ENCODE data around the gene C8B. TPM values are rescaled to one million over a fixed set of nuclear protein-coding genes. Genes with fewer than 3 reads are reported as not detected.

Gene C8B
- total and polyA plus RNA-seq, 2 donors (not counting 1 experiment from before 2014, with no cell fraction given) = not detected

- Mint-ChIP-seq H3K27me3 (peaks cover 8% of the 10 kb centered on the region), H3K4me1 (no peaks in the 10 kb centered on the region), H3K9me3 (ENCODE audit: insufficient read depth) (no peaks in the 10 kb centered on the region), H3K4me3 (no peak overlapping the region), H3K27ac (no peak overlapping the region)
- Histone ChIP-seq H3K4me3 (ENCODE audit: control extremely low read depth in 1 of 5, extremely low read depth in 1 of 5, insufficient read depth in 1 of 5, low read depth in 2 of 5, low read length in 4 of 5) (no peak overlapping the region), H3K27ac (ENCODE audit: low read length in 2 of 2) (no peak overlapping the region), H3K27me3 (replicated peaks in 1 of 4; ENCODE audit: control extremely low read depth in 1 of 4, control insufficient read depth in 3 of 4, insufficient read depth in 4 of 4, low read length in 3 of 4) (no peaks in the 10 kb centered on the region), H3K79me2 (ENCODE audit: control insufficient read depth, insufficient read depth, low read length) (no peaks in the 10 kb centered on the region), H2AFZ (ENCODE audit: insufficient read depth, low read depth, low read length, poor library complexity, severe bottlenecking) (no peak overlapping the region), H3K4me2 (replicated peaks; ENCODE audit: low read depth, low read length, poor library complexity, severe bottlenecking) (no peak overlapping the region), H3K4me1 (ENCODE audit: control insufficient read depth in 2 of 2, insufficient read depth in 2 of 2, low read length in 2 of 2) (no peaks in the 10 kb centered on the region), H4K20me1 (ENCODE audit: control insufficient read depth, insufficient read depth, low read length, poor library complexity, severe bottlenecking) (no peaks in the 10 kb centered on the region), H3K9me3 (ENCODE audit: control extremely low read depth in 1 of 3, control insufficient read depth in 2 of 3, insufficient read depth in 1 of 3, low read length in 2 of 3) (no peaks in the 10 kb centered on the region), H3K36me3 (replicated peaks in 1 of 2; ENCODE audit: control extremely low read depth in 1 of 2, control insufficient read depth in 1 of 2, extremely low read depth in 1 of 2, insufficient read depth in 2 of 2, low read length in 1 of 2) (no peaks in the 10 kb centered on the region), H3K9ac (ENCODE audit: low read length) (no peak overlapping the region)
- ChIA-PET POLR2A (no interaction called here), CTCF (no interaction called here)
- no peak for TF ChIP-seq CTCF (IDR thresholded peaks at IDR 0.05)
- 65% methylated on average over 2 of the region's 2 CpGs for WGBS (ENCODE audit: insufficient coverage)
- intact Hi-C loops (cut with micrococcal nuclease) = no loop called here
- ATAC-seq (ENCODE audit: low read depth) (no peak), DNase-seq (no peak)
These were observed 47.7 kb upstream of the C8B start for GRCh38 chr1:57013522-57013921.

- no peak overlapping the region for H3K4me3 ChIP-seq (ENCODE audit: control extremely low read depth in 1 of 5, extremely low read depth in 1 of 5, insufficient read depth in 1 of 5, low read depth in 2 of 5, low read length in 4 of 5)
- H3K4me2 ChIP-seq (replicated peaks; ENCODE audit: low read depth, low read length, poor library complexity, severe bottlenecking) = no peak overlapping the region
- H3K27ac Mint-ChIP-seq = no peak overlapping the region
- H3K4me1 ChIP-seq (ENCODE audit: control insufficient read depth in 2 of 2, insufficient read depth in 2 of 2, low read length in 2 of 2) = no peaks in the 10 kb centered on the region
- TF ChIP-seq CTCF (IDR thresholded peaks at IDR 0.05) (no peak), EZH2 (IDR thresholded peaks at IDR 0.05; ENCODE audit: borderline replicate concordance, insufficient read depth, low read depth, low read length, poor library complexity, severe bottlenecking) (no peak)
- no peak overlapping the region for H3K9ac ChIP-seq (ENCODE audit: low read length)
- no peak overlapping the region for H2AFZ ChIP-seq (ENCODE audit: insufficient read depth, low read depth, low read length, poor library complexity, severe bottlenecking)
- POLR2A ChIA-PET = no interaction called here
- H3K27ac ChIP-seq (ENCODE audit: low read length in 2 of 2) = no peak overlapping the region
- CTCF ChIA-PET = no interaction called here
- no peaks in the 10 kb centered on the region for H3K9me3 Mint-ChIP-seq (ENCODE audit: insufficient read depth)
- H3K9me3 ChIP-seq (ENCODE audit: control extremely low read depth in 1 of 3, control insufficient read depth in 2 of 3, insufficient read depth in 1 of 3, low read length in 2 of 3) = no peaks in the 10 kb centered on the region
- no peak overlapping the region for H3K4me3 Mint-ChIP-seq
- H3K36me3 ChIP-seq (replicated peaks in 1 of 2; ENCODE audit: control extremely low read depth in 1 of 2, control insufficient read depth in 1 of 2, extremely low read depth in 1 of 2, insufficient read depth in 2 of 2, low read length in 1 of 2) = no peaks in the 10 kb centered on the region
- DNase-seq (no peak), ATAC-seq (ENCODE audit: low read depth) (no peak)
- peaks cover 8% of the 10 kb centered on the region for H3K27me3 Mint-ChIP-seq
- H3K4me1 Mint-ChIP-seq = no peaks in the 10 kb centered on the region
- no peaks in the 10 kb centered on the region for H3K79me2 ChIP-seq (ENCODE audit: control insufficient read depth, insufficient read depth, low read length)
- WGBS (ENCODE audit: insufficient coverage) = no CpG with 5 or more reads among the region's 1 CpG
- H3K27me3 ChIP-seq (replicated peaks in 1 of 4; ENCODE audit: control extremely low read depth in 1 of 4, control insufficient read depth in 3 of 4, insufficient read depth in 4 of 4, low read length in 3 of 4) = no peaks in the 10 kb centered on the region
- intact Hi-C loops (cut with micrococcal nuclease) = no loop called here
- H4K20me1 ChIP-seq (ENCODE audit: control insufficient read depth, insufficient read depth, low read length, poor library complexity, severe bottlenecking) = no peaks in the 10 kb centered on the region
These were observed 46.5 kb upstream of the C8B start for GRCh38 chr1:57012315-57012714.

Data from B cell (primary cell).